Gastrocnemius medialis (tissue), 4 donors: ENCODE data around the gene SLC35F1. TPM values are rescaled to one million over a fixed set of nuclear protein-coding genes. Genes with fewer than 3 reads are reported as not detected.

ENCODE experiments used
- ATAC-seq, 2 donors: fragments of 150-250 bp; one replicate each; pipeline ENCODE4 v1.9.1; 2016
- DNase-seq, 2 donors: peaks; one replicate each; pipeline ENCODE4 v3.0.0-alpha.2; 2019
- H3K27ac ChIP-seq, 4 donors: fragments of 200-600 bp; sonication (generic); 1 replicate in 1 of 4; 2 replicates in 3 of 4; pipeline ENCODE4 v1.5.1; 2016 to 2018; ENCODE audit warnings: mild to moderate bottlenecking in 2 of 4, moderate library complexity in 1 of 4
- H3K27me3 ChIP-seq, 3 donors: fragments of 200-600 bp; sonication (generic) in 2 of 3; 1 replicate in 1 of 3; 2 replicates in 2 of 3; pipeline versions ENCODE4 v1.5.1 to v1.6.0; 2016 to 2019; ENCODE audit warnings: mild to moderate bottlenecking in 1 of 3, moderate library complexity in 1 of 3
- H3K36me3 ChIP-seq, 2 donors: fragments of 200-600 bp; sonication (generic) in 1 of 2; one replicate each; pipeline ENCODE4 v1.5.1; 2017 to 2018
- H3K4me1 ChIP-seq, 2 donors: fragments of 200-600 bp; sonication (generic) in 1 of 2; one replicate each; pipeline ENCODE4 v1.5.1; 2016 to 2017; ENCODE audit warnings: mild to moderate bottlenecking in 2 of 2
- H3K4me3 ChIP-seq, 4 donors: fragments of 200-600 bp; sonication (generic) in 3 of 4; 1 replicate in 1 of 4; 2 replicates in 3 of 4; pipeline ENCODE4 v1.5.1; 2016 to 2019; ENCODE audit warnings: mild to moderate bottlenecking in 2 of 4
- H3K9me3 ChIP-seq, 3 donors: fragments of 200-600 bp; sonication (generic) in 2 of 3; 1 replicate in 1 of 3; 2 replicates in 2 of 3; pipeline ENCODE4 v1.5.1; 2016 to 2019
- CTCF ChIP-seq, 5 experiments: fragments of 450-650 bp in 3 of 5; fragments of 200-600 bp in 2 of 5; sonication (generic) in 2 of 5; IDR thresholded peaks in 4 of 5; conservative IDR thresholded peaks in 1 of 5; 1 replicate in 4 of 5; 2 replicates in 1 of 5; pipeline ENCODE4 v1.5.1; 2016 to 2019; ENCODE audit warnings: antibody characterized with exemption in 5 of 5, mild to moderate bottlenecking in 3 of 5, moderate library complexity in 3 of 5
- POLR2A ChIP-seq, 2 donors: fragments of 450-650 bp; IDR thresholded peaks; one replicate each; pipeline ENCODE4 v1.6.1; 2017; ENCODE audit warnings: antibody characterized with exemption in 2 of 2, mild to moderate bottlenecking in 2 of 2, moderate library complexity in 2 of 2
- in situ Hi-C, 4 donors: fragments of 200-750 bp; cut with MboI; loops; one replicate each; pipeline versions ENCODE4 v1.15.0 to v1.8.0; 2017; ENCODE audit warnings: low sequenced_read_pairs in 4 of 4
- intact Hi-C: fragments of 100-400 bp; cut with DNase I; formaldehyde crosslinking; loops from one replicate; pipeline ENCODE4 v1.15.1; 2023; ENCODE audit warnings: low total_unique reads
- total RNA-seq, 4 donors: library from RNA; depleted of rRNA; stranded (reverse); fragments of >200 nt; gene quantifications; one replicate each; pipeline versions ENCODE4 v1.1.0 to v1.2.3, GENCODE V29; 2016

Gene SLC35F1
- total RNA-seq, 4 donors from 2014 or later, result 0.13 to 0.29 TPM; not detected in 2

- H3K4me1 ChIP-seq, result peaks cover 18 to 22% of the 10 kb centered on the region in 2 donors
- H3K36me3 ChIP-seq, result no peaks in the 10 kb centered on the region
- peak; percentile 17 to 34 for DNase-seq
- H3K9me3 ChIP-seq, result no peaks in the 10 kb centered on the region
- no peak overlapping the region for H3K4me3 ChIP-seq
- intact Hi-C loops, result no loop called here
- H3K27me3 ChIP-seq, result no peaks in the 10 kb centered on the region
- peak; percentile 36 to 81 for ATAC-seq
- no peak for TF ChIP-seq POLR2A (IDR thresholded peaks at IDR 0.05)
- no peak for TF ChIP-seq CTCF (IDR thresholded peaks at IDR 0.05 in 4 of 5, conservative IDR thresholded peaks at IDR 0.05 in 1 of 5)
- H3K27ac ChIP-seq, result no peak overlapping the region
- in situ Hi-C loops, result no loop called here
Measured at GRCh38 chr6:118325220-118325860, 418.3 kb downstream of the SLC35F1 start.

- Histone ChIP-seq H3K9me3 (no peaks in the 10 kb centered on the region), H3K4me3 (no peak overlapping the region), H3K27ac (peak overlapping the region in 2 of 4 donors; percentile 14 to 27), H3K27me3 (no peaks in the 10 kb centered on the region), H3K36me3 (no peaks in the 10 kb centered on the region), H3K4me1 (peaks cover 16% of the 10 kb centered on the region in 2 donors)
- ATAC-seq, result no peak
- in situ Hi-C loops (no loop called here), intact Hi-C loops (no loop called here)
- no peak for DNase-seq
- TF ChIP-seq CTCF (IDR thresholded peaks at IDR 0.05 in 4 of 5, conservative IDR thresholded peaks at IDR 0.05 in 1 of 5) (no peak), POLR2A (IDR thresholded peaks at IDR 0.05) (no peak)
Measured at GRCh38 chr6:118326712-118327111, 419.6 kb downstream of the SLC35F1 start.

GRCh38 chr6:118327237-118327636, 420.2 kb downstream of the SLC35F1 start:
- H3K36me3 ChIP-seq, result no peaks in the 10 kb centered on the region
- in situ Hi-C loops, result no loop called here
- TF ChIP-seq POLR2A (IDR thresholded peaks at IDR 0.05) (no peak), CTCF (IDR thresholded peaks at IDR 0.05 in 4 of 5, conservative IDR thresholded peaks at IDR 0.05 in 1 of 5) (no peak)
- peaks cover 16% of the 10 kb centered on the region in 2 donors for H3K4me1 ChIP-seq
- intact Hi-C loops, result no loop called here
- H3K9me3 ChIP-seq, result no peaks in the 10 kb centered on the region
- H3K27me3 ChIP-seq, result no peaks in the 10 kb centered on the region
- no peak for DNase-seq
- H3K27ac ChIP-seq, result peak overlapping the region in 1 of 4 donors; percentile 27
- ATAC-seq, result no peak
- no peak overlapping the region for H3K4me3 ChIP-seq

- Histone ChIP-seq H3K4me3 (no peak overlapping the region), H3K36me3 (no peaks in the 10 kb centered on the region), H3K4me1 (peaks cover 28 to 29% of the 10 kb centered on the region in 2 donors), H3K27ac (peak overlapping the region; percentile 80 to 90 (median 88)), H3K27me3 (no peaks in the 10 kb centered on the region), H3K9me3 (no peaks in the 10 kb centered on the region)
- ATAC-seq, result peak; percentile 93 to 94
- in situ Hi-C loops, result no loop called here
- TF ChIP-seq POLR2A (IDR thresholded peaks at IDR 0.05) (no peak), CTCF (IDR thresholded peaks at IDR 0.05 in 4 of 5, conservative IDR thresholded peaks at IDR 0.05 in 1 of 5) (no peak)
- intact Hi-C loops, result loop anchor here (1.0 to 2.0 kb wide), 2 partner anchors 39 to 63 kb away; no protein-coding TSS in a partner anchor
- no peak for DNase-seq
Measured at GRCh38 chr6:118333772-118334171, 426.7 kb downstream of the SLC35F1 start.
